ENCODE data around the gene OR51V1. TPM values are rescaled to one million over a fixed set of nuclear protein-coding genes. Genes with fewer than 3 reads are reported as not detected.

Gene OR51V1
- total RNA-seq, 1 donor from 2014 or later = not detected

- no peaks in the 10 kb centered on the region for H3K36me3 ChIP-seq
- H3K4me3 ChIP-seq = no peak overlapping the region
- no peak for DNase-seq (ENCODE audit: low spot score in 2 of 2)
- no peak for TF ChIP-seq CTCF (IDR thresholded peaks at IDR 0.05)
- intact Hi-C loops (cut with DNase I) = no loop called here
- no peaks in the 10 kb centered on the region for H3K27me3 ChIP-seq
- no peaks in the 10 kb centered on the region for H3K9me3 ChIP-seq
- H3K4me1 ChIP-seq = no peaks in the 10 kb centered on the region
- no peak overlapping the region for H3K27ac ChIP-seq
Measured at GRCh38 chr11:5240056-5240455, 39.6 kb upstream of the OR51V1 start.

GRCh38 chr11:5239046-5239445, 38.6 kb upstream of the OR51V1 start:
- H3K27ac ChIP-seq = no peak overlapping the region

GRCh38 chr11:5238486-5238885, 38.0 kb upstream of the OR51V1 start:
- H3K27ac ChIP-seq = no peak overlapping the region
- no peak for TF ChIP-seq CTCF (IDR thresholded peaks at IDR 0.05)
- DNase-seq (ENCODE audit: low spot score in 2 of 2) = no peak
- H3K4me1 ChIP-seq = no peaks in the 10 kb centered on the region
- no peaks in the 10 kb centered on the region for H3K36me3 ChIP-seq
- H3K9me3 ChIP-seq = no peaks in the 10 kb centered on the region
- intact Hi-C loops (cut with DNase I) = no loop called here
- no peaks in the 10 kb centered on the region for H3K27me3 ChIP-seq
- no peak overlapping the region for H3K4me3 ChIP-seq

More at GRCh38 chr11:5239046-5239445, 38.6 kb upstream of the OR51V1 start:
- intact Hi-C loops (cut with DNase I) = no loop called here
- Histone ChIP-seq H3K36me3 (no peaks in the 10 kb centered on the region), H3K4me3 (no peak overlapping the region), H3K27me3 (no peaks in the 10 kb centered on the region), H3K4me1 (no peaks in the 10 kb centered on the region), H3K9me3 (no peaks in the 10 kb centered on the region)
- TF ChIP-seq CTCF (IDR thresholded peaks at IDR 0.05) = no peak
- DNase-seq (ENCODE audit: low spot score in 2 of 2) = no peak

- no peak overlapping the region for H3K4me3 ChIP-seq
- H3K27ac ChIP-seq = no peak overlapping the region
- no peaks in the 10 kb centered on the region for H3K36me3 ChIP-seq
- intact Hi-C loops (cut with DNase I) = no loop called here
- no peaks in the 10 kb centered on the region for H3K4me1 ChIP-seq
- no peak for DNase-seq (ENCODE audit: low spot score in 2 of 2)
- no peaks in the 10 kb centered on the region for H3K27me3 ChIP-seq
- H3K9me3 ChIP-seq = no peaks in the 10 kb centered on the region
- no peak for TF ChIP-seq CTCF (IDR thresholded peaks at IDR 0.05)
Measured at GRCh38 chr11:5237420-5237819, 36.9 kb upstream of the OR51V1 start.

- intact Hi-C loops (cut with DNase I) = no loop called here
- H3K36me3 ChIP-seq = no peaks in the 10 kb centered on the region
- no peak overlapping the region for H3K27ac ChIP-seq
- no peaks in the 10 kb centered on the region for H3K27me3 ChIP-seq
- no peaks in the 10 kb centered on the region for H3K9me3 ChIP-seq
- no peak overlapping the region for H3K4me3 ChIP-seq
- no peaks in the 10 kb centered on the region for H3K4me1 ChIP-seq
- no peak for DNase-seq (ENCODE audit: low spot score in 2 of 2)
- TF ChIP-seq CTCF (IDR thresholded peaks at IDR 0.05) = no peak
Measured at GRCh38 chr11:5235364-5236095, 35.0 kb upstream of the OR51V1 start.
